ENCODE results near the gene SLC43A2. TPM values are rescaled to one million over a fixed set of nuclear protein-coding genes. Genes with fewer than 3 reads are reported as not detected.
"Not testable (repeated sequence)": the region's sequence is repeated elsewhere in the genome, so short reads cannot be mapped to it uniquely, and the experiment has no call there.

Gene SLC43A2
- total RNA-seq, 1 experiment from 2014 or later, result 0.06 TPM

DNA sequence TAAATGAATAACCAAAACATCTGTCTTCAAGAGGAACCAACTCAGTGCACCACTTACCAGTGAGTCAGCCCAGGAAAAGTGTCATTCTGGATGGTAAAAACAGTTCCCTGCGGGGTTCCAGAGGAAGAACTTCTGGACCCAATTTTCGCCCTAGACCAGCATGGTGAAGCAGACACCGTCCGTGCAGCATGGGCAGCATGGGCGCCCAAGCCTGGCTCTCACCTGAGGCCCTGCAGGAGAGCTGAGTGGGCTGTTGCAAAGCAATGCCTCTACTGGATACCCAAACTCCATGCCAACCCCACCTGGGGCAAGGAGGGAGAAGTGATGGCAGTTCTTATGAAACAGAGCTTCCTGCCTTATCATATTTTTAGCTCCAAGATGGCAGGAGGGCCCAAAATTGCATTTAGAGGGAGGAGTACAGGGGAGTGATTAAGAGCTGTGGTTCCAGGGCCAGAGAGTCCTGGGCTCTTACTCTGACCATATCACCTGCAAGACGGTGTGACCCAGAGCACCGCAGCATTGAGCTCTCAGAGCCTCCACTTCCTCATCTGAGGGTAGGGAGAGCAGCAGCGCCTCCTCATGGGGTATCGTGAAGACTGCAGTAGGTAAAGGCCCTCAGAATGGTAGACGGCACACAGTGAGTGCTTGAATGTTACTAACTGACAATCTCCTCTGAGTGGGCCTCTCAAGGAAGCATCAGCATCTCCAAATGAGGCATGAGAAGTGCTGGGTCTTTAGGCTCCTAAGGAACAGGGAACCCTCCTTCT is 95.6 kb downstream of the SLC43A2 start:
- Histone ChIP-seq H3K9me3 (ENCODE audit: low read depth, low read length, poor library complexity, severe bottlenecking) (no peaks in the 10 kb centered on the region), H3K27me3 (replicated peaks; ENCODE audit: insufficient read depth, low read depth, low read length, poor library complexity) (no peaks in the 10 kb centered on the region), H3K4me1 (ENCODE audit: insufficient read depth, low read length, poor library complexity, severe bottlenecking) (no peaks in the 10 kb centered on the region), H3K36me3 (ENCODE audit: insufficient read depth, low read length, poor library complexity, severe bottlenecking) (peaks cover 34% of the 10 kb centered on the region), H3K4me3 (ENCODE audit: low read depth, low read length, poor library complexity, severe bottlenecking) (no peak overlapping the region), H3K27ac (ENCODE audit: low read depth, low read length, poor library complexity, severe bottlenecking) (no peak overlapping the region)
- intact Hi-C loops (cut with micrococcal nuclease; ENCODE audit: unreplicated experiment), result no loop called here
- no TSS peak for BruUV-seq (replicated peaks)
- TF ChIP-seq EZH2 (IDR thresholded peaks at IDR 0.05; ENCODE audit: borderline replicate concordance, low read depth, low read length, poor library complexity, severe bottlenecking) (no peak), CTCF (conservative IDR thresholded peaks at IDR 0.05; ENCODE audit: low read depth, low read length) (peak; percentile 59)
- CTCF ChIA-PET, result interaction anchor here (0.6 to 1.3 kb wide), 2 partner anchors 35 to 168 kb away, joined by 3 to 12 read pairs; no protein-coding TSS in a partner anchor
- POLR2A ChIA-PET (ENCODE audit: low non-redundant PET), result interaction anchor here (0.5 kb wide), 1 partner anchor 30 kb away, joined by 3 read pairs; no protein-coding TSS in a partner anchor
- DNase-seq (ENCODE audit: low spot score), result peak; percentile 49

DNA sequence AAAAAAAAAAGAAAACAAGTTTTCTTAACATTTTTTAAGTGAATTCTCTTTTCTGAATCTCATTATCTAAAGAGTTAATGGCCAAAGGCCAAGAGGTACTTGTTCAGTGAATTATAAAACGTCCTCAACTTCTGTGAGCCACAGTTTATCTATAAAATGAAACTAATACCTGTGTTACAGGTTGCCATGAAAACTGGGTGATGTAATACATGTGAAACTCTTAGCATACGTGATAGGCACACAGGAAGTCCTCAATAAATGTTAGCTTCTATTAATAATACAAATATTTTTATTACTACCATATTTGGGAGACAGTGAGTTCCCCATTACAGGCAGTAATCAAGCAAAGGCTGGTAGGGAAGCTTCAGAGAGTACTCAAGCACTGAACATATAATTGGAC is 98.8 kb downstream of the SLC43A2 start:
- Histone ChIP-seq H3K9me3 (ENCODE audit: low read depth, low read length, poor library complexity, severe bottlenecking) (no peaks in the 10 kb centered on the region), H3K27ac (ENCODE audit: low read depth, low read length, poor library complexity, severe bottlenecking) (no peak overlapping the region), H3K36me3 (ENCODE audit: insufficient read depth, low read length, poor library complexity, severe bottlenecking) (peaks cover 26% of the 10 kb centered on the region), H3K4me3 (ENCODE audit: low read depth, low read length, poor library complexity, severe bottlenecking) (no peak overlapping the region), H3K27me3 (replicated peaks; ENCODE audit: insufficient read depth, low read depth, low read length, poor library complexity) (no peaks in the 10 kb centered on the region), H3K4me1 (ENCODE audit: insufficient read depth, low read length, poor library complexity, severe bottlenecking) (no peaks in the 10 kb centered on the region)
- no TSS peak for BruUV-seq (replicated peaks)
- TF ChIP-seq CTCF (conservative IDR thresholded peaks at IDR 0.05; ENCODE audit: low read depth, low read length) (no peak), EZH2 (IDR thresholded peaks at IDR 0.05; ENCODE audit: borderline replicate concordance, low read depth, low read length, poor library complexity, severe bottlenecking) (no peak)
- DNase-seq (ENCODE audit: low spot score), result no peak
- intact Hi-C loops (cut with micrococcal nuclease; ENCODE audit: unreplicated experiment), result no loop called here
- ChIA-PET POLR2A (ENCODE audit: low non-redundant PET) (no interaction called here), CTCF (no interaction called here)

DNA sequence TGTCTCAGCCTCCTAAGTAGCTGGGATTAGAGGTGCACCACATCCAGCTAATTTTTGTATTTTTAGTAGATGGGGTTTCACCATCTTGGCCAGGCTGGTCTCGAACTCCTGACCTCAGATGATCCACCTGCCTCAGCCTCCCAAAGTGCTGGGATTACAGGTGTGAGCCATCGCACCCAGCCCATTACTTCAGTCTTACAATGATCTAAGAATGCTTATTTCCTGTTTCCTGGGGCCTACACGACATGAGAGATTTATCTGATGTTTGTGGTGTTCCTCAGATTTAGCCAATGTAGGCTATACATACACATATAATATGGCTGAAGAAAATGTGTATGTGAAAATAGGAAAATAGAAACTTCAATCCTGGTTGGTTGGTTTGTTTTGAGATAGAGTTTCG is 101.8 kb downstream of the SLC43A2 start:
- H3K9me3 ChIP-seq (ENCODE audit: low read depth, low read length, poor library complexity, severe bottlenecking); H3K27ac ChIP-seq (ENCODE audit: low read depth, low read length, poor library complexity, severe bottlenecking); BruUV-seq (replicated peaks); H3K36me3 ChIP-seq (ENCODE audit: insufficient read depth, low read length, poor library complexity, severe bottlenecking); H3K27me3 ChIP-seq (replicated peaks; ENCODE audit: insufficient read depth, low read depth, low read length, poor library complexity); DNase-seq (ENCODE audit: low spot score); intact Hi-C loops (cut with micrococcal nuclease; ENCODE audit: unreplicated experiment); CTCF ChIA-PET; H3K4me1 ChIP-seq (ENCODE audit: insufficient read depth, low read length, poor library complexity, severe bottlenecking); H3K4me3 ChIP-seq (ENCODE audit: low read depth, low read length, poor library complexity, severe bottlenecking); POLR2A ChIA-PET (ENCODE audit: low non-redundant PET): not testable (repeated sequence)

- Histone ChIP-seq H3K27ac (ENCODE audit: low read depth, low read length, poor library complexity, severe bottlenecking) (no peak overlapping the region), H3K9me3 (ENCODE audit: low read depth, low read length, poor library complexity, severe bottlenecking) (no peaks in the 10 kb centered on the region), H3K4me3 (ENCODE audit: low read depth, low read length, poor library complexity, severe bottlenecking) (no peak overlapping the region), H3K27me3 (replicated peaks; ENCODE audit: insufficient read depth, low read depth, low read length, poor library complexity) (no peaks in the 10 kb centered on the region), H3K36me3 (ENCODE audit: insufficient read depth, low read length, poor library complexity, severe bottlenecking) (peaks cover 8% of the 10 kb centered on the region), H3K4me1 (ENCODE audit: insufficient read depth, low read length, poor library complexity, severe bottlenecking) (peaks cover 4% of the 10 kb centered on the region)
- TF ChIP-seq CTCF (conservative IDR thresholded peaks at IDR 0.05; ENCODE audit: low read depth, low read length) (no peak), EZH2 (IDR thresholded peaks at IDR 0.05; ENCODE audit: borderline replicate concordance, low read depth, low read length, poor library complexity, severe bottlenecking) (no peak)
- CTCF ChIA-PET, result no interaction called here
- no TSS peak for BruUV-seq (replicated peaks)
- intact Hi-C loops (cut with micrococcal nuclease; ENCODE audit: unreplicated experiment), result no loop called here
- POLR2A ChIA-PET (ENCODE audit: low non-redundant PET), result no interaction called here
- DNase-seq (ENCODE audit: low spot score), result no peak
Measured at GRCh38 chr17:1522626-1523025, 106.0 kb downstream of the SLC43A2 start.

All from A673 (cell line).